Measurements from ENCODE around the gene PALLD. TPM values are rescaled to one million over a fixed set of nuclear protein-coding genes. Genes with fewer than 3 reads are reported as not detected.

Gene PALLD
- total and polyA plus RNA-seq, 2 donors (not counting 3 experiments of a cell fraction or from before 2014, with no cell fraction given), result 13.4 to 48.2 TPM

DNA sequence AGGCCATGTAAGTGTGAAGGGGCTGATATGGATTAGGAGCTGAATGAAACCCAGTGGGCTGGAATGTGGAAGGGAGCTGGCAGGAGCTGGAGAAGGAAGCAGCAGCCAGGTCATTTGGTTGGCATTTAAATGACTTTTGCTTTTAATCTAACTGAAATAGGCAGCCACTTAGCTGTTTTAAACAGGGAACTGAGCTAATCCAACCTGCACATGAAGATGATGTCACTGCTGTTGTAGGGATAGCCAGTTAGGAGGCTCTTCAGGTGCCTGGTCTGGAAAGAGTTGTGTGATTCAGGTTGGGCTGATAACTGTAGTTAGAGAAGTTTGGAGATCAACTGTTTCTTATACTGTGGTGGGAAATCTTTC is 122.4 kb downstream of the PALLD start:
- Histone ChIP-seq H4K20me1 (replicated peaks; ENCODE audit: control insufficient read depth, extremely low read depth, insufficient read depth, low read length) (no peaks in the 10 kb centered on the region), H3K9me3 (replicated peaks; ENCODE audit: control insufficient read depth, insufficient read depth, low read length) (no peaks in the 10 kb centered on the region), H3K9ac (replicated peaks; ENCODE audit: extremely low read depth, insufficient read depth, low read length) (no peak overlapping the region), H2AFZ (ENCODE audit: low read depth, low read length) (no peak overlapping the region), H3K27ac (ENCODE audit: insufficient read depth, low read depth, low read length) (no peak overlapping the region), H3K9me1 (replicated peaks; ENCODE audit: control insufficient read depth, extremely low read depth, insufficient read depth, low read length) (no peaks in the 10 kb centered on the region), H3K27me3 (ENCODE audit: control insufficient read depth in 2 of 2, insufficient read depth in 2 of 2, low read length in 2 of 2) (no peaks in the 10 kb centered on the region), H3K79me2 (ENCODE audit: control insufficient read depth, insufficient read depth, low read length) (no peaks in the 10 kb centered on the region), H3K4me2 (ENCODE audit: insufficient read depth, low read length) (no peak overlapping the region), H3K4me3 (replicated peaks in 1 of 3; ENCODE audit: insufficient read depth in 1 of 3, low read depth in 1 of 3, low read length in 3 of 3) (no peak overlapping the region), H3K4me1 (ENCODE audit: control insufficient read depth, extremely low read depth, insufficient read depth, low read length) (no peaks in the 10 kb centered on the region), H3K36me3 (ENCODE audit: control insufficient read depth in 2 of 2, extremely low read depth in 1 of 2, insufficient read depth in 2 of 2, low read length in 2 of 2) (no peaks in the 10 kb centered on the region)
- ChIA-PET POLR2A (no interaction called here), CTCF (interaction anchor here (0.9 to 4.1 kb wide), 5 partner anchors 11 to 105 kb away, joined by 3 to 12 read pairs (median 7); no protein-coding TSS in a partner anchor)
- BruUV-seq (replicated peaks), result no TSS peak
- dilution Hi-C loops (cut with MboI; ENCODE audit: extremely low pct_ligation_motif_present, low sequenced_read_pairs), result no loop called here
- intact Hi-C loops (cut with micrococcal nuclease), result no loop called here
- DNase-seq (ENCODE audit: low read depth, low spot score) (no peak), FAIRE-seq (no peak)
- no peak for TF ChIP-seq MAX (IDR thresholded peaks at IDR 0.05; ENCODE audit: insufficient read depth, insufficient read length)

GRCh38 chr4:168621806-168622589 is 125.1 kb downstream of the PALLD start:
- no peak overlapping the region for H3K27ac ChIP-seq (ENCODE audit: insufficient read depth, low read depth, low read length)
- H3K4me1 ChIP-seq (ENCODE audit: control insufficient read depth, extremely low read depth, insufficient read depth, low read length), result no peaks in the 10 kb centered on the region
- no peak overlapping the region for H2AFZ ChIP-seq (ENCODE audit: low read depth, low read length)
- dilution Hi-C loops (cut with MboI; ENCODE audit: extremely low pct_ligation_motif_present, low sequenced_read_pairs), result no loop called here
- no peak overlapping the region for H3K4me2 ChIP-seq (ENCODE audit: insufficient read depth, low read length)
- POLR2A ChIA-PET, result no interaction called here
- intact Hi-C loops (cut with micrococcal nuclease), result no loop called here
- no peaks in the 10 kb centered on the region for H3K9me1 ChIP-seq (replicated peaks; ENCODE audit: control insufficient read depth, extremely low read depth, insufficient read depth, low read length)
- FAIRE-seq, result no peak
- H3K36me3 ChIP-seq (ENCODE audit: control insufficient read depth in 2 of 2, extremely low read depth in 1 of 2, insufficient read depth in 2 of 2, low read length in 2 of 2), result no peaks in the 10 kb centered on the region
- DNase-seq (ENCODE audit: low read depth, low spot score), result no peak
- no peak overlapping the region for H3K4me3 ChIP-seq (replicated peaks in 1 of 3; ENCODE audit: insufficient read depth in 1 of 3, low read depth in 1 of 3, low read length in 3 of 3)
- no peaks in the 10 kb centered on the region for H4K20me1 ChIP-seq (replicated peaks; ENCODE audit: control insufficient read depth, extremely low read depth, insufficient read depth, low read length)
- no peaks in the 10 kb centered on the region for H3K27me3 ChIP-seq (ENCODE audit: control insufficient read depth in 2 of 2, insufficient read depth in 2 of 2, low read length in 2 of 2)
- H3K9ac ChIP-seq (replicated peaks; ENCODE audit: extremely low read depth, insufficient read depth, low read length), result no peak overlapping the region
- CTCF ChIA-PET, result no interaction called here
- no peaks in the 10 kb centered on the region for H3K79me2 ChIP-seq (ENCODE audit: control insufficient read depth, insufficient read depth, low read length)
- TF ChIP-seq, protein P1, sequence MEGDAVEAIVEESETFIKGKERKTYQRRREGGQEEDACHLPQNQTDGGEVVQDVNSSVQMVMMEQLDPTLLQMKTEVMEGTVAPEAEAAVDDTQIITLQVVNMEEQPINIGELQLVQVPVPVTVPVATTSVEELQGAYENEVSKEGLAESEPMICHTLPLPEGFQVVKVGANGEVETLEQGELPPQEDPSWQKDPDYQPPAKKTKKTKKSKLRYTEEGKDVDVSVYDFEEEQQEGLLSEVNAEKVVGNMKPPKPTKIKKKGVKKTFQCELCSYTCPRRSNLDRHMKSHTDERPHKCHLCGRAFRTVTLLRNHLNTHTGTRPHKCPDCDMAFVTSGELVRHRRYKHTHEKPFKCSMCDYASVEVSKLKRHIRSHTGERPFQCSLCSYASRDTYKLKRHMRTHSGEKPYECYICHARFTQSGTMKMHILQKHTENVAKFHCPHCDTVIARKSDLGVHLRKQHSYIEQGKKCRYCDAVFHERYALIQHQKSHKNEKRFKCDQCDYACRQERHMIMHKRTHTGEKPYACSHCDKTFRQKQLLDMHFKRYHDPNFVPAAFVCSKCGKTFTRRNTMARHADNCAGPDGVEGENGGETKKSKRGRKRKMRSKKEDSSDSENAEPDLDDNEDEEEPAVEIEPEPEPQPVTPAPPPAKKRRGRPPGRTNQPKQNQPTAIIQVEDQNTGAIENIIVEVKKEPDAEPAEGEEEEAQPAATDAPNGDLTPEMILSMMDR (IDR thresholded peaks at IDR 0.05; ENCODE audit: extremely low read depth in 1 of 2, insufficient read depth in 1 of 2, low read depth in 1 of 2, low read length in 2 of 2), result no peak
- TF ChIP-seq EZH2 (IDR thresholded peaks at IDR 0.05; ENCODE audit: borderline replicate concordance, low read depth, low read length, severe bottlenecking) (no peak), MAX (IDR thresholded peaks at IDR 0.05; ENCODE audit: insufficient read depth, insufficient read length) (no peak), POLR2AphosphoS5 (IDR thresholded peaks at IDR 0.05; ENCODE audit: insufficient read depth, low read depth, low read length) (no peak), MYC (IDR thresholded peaks at IDR 0.05; ENCODE audit: low read depth, low read length) (no peak), FOS (IDR thresholded peaks at IDR 0.05; ENCODE audit: borderline replicate concordance, insufficient read depth, low read length) (no peak), POLR2A (IDR thresholded peaks at IDR 0.05; ENCODE audit: low read depth, low read length) (no peak), JUN (IDR thresholded peaks at IDR 0.05; ENCODE audit: borderline replicate concordance, insufficient read depth, insufficient read length, low read depth) (no peak), GATA2 (IDR thresholded peaks at IDR 0.05; ENCODE audit: insufficient read depth, insufficient read length, low read depth, low read length) (no peak)
- no TSS peak for BruUV-seq (replicated peaks)
- no peaks in the 10 kb centered on the region for H3K9me3 ChIP-seq (replicated peaks; ENCODE audit: control insufficient read depth, insufficient read depth, low read length)

All from endothelial cell of umbilical vein (primary cell).